Thoracic aorta (tissue), 2 donors: ENCODE data around the gene PGM1. TPM values are rescaled to one million over a fixed set of nuclear protein-coding genes. Genes with fewer than 3 reads are reported as not detected.

Experiments
- ATAC-seq: fragments of 150-250 bp; one replicate; pipeline ENCODE4 v1.8.0; 2017; ENCODE audit warnings: low read depth; ENCODE audit not compliant: insufficient number of reproducible peaks, low FRiP score
- DNase-seq: peaks from one replicate; pipeline ENCODE4 v3.0.0-alpha.2; 2020; ENCODE audit warnings: low spot score
- H3K27ac ChIP-seq, 2 donors: fragments of 200-600 bp; sonication (generic); 1 replicate in 1 of 2; 2 replicates in 1 of 2; pipeline ENCODE4 v1.5.1; 2016; ENCODE audit warnings: mild to moderate bottlenecking in 2 of 2, moderate library complexity in 2 of 2
- H3K27me3 ChIP-seq: fragments of 200-600 bp; sonication (generic); replicated peaks from 2 replicates; pipeline ENCODE4 v1.6.0; 2016; ENCODE audit warnings: mild to moderate bottlenecking; ENCODE audit not compliant: insufficient read depth
- H3K36me3 ChIP-seq: fragments of 200-600 bp; sonication (generic); one replicate; pipeline ENCODE4 v1.5.1; 2016
- H3K4me1 ChIP-seq, 2 donors: fragments of 200-600 bp; sonication (generic); 1 replicate in 1 of 2; 2 replicates in 1 of 2; pipeline versions ENCODE4 v1.5.1 to v1.6.0; 2016; ENCODE audit warnings: low read depth in 2 of 2, mild to moderate bottlenecking in 1 of 2; ENCODE audit not compliant: control insufficient read depth in 1 of 2
- H3K4me3 ChIP-seq: fragments of 200-600 bp; sonication (generic); 2 replicates; pipeline ENCODE4 v1.5.1; 2016; ENCODE audit warnings: mild to moderate bottlenecking
- H3K9me3 ChIP-seq: fragments of 200-600 bp; sonication (generic); 2 replicates; pipeline ENCODE4 v1.5.1; 2016
- total RNA-seq, 2 donors: library from RNA; depleted of rRNA; stranded (reverse); fragments of >200 nt; gene quantifications; one replicate each; pipeline versions ENCODE4 v1.1.0 to v1.2.3, GENCODE V29; 2016
- TF ChIP-seq, protein P1 (sequence below): fragments of 200-600 bp; sonication (generic); IDR thresholded peaks from one replicate; pipeline ENCODE4 v1.5.1; 2019; ENCODE audit warnings: antibody characterized with exemption

Gene PGM1
- total RNA-seq = 10 to 100 TPM; 62.4 to 69.7 TPM

DNA sequence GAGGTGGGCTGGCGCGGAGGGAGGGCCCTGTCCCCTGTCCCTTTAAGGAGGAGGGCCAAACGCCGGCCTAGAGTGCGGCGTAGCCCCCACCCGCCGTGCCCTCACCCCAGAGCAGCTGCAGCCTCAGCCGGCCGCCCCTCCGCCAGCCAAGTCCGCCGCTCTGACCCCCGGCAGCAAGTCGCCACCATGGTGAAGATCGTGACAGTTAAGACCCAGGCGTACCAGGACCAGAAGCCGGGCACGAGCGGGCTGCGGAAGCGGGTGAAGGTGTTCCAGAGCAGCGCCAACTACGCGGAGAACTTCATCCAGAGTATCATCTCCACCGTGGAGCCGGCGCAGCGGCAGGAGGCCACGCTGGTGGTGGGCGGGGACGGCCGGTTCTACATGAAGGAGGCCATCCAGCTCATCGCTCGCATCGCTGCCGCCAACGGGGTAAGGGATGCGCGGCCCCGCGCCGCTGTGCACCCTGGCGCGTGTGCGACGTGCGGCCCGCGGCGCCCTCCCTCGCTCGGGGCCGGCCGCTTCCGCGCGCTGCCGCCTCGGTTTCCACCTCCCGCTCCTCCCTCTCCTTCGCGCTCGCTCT, at the start of gene PGM1:
Gene PGM1, plus strand, starts transcription at position 109 of the 583 bp plus-strand sequence. Its CDS starts 78 bp downstream, at position 187.
- TF ChIP-seq, protein P1, sequence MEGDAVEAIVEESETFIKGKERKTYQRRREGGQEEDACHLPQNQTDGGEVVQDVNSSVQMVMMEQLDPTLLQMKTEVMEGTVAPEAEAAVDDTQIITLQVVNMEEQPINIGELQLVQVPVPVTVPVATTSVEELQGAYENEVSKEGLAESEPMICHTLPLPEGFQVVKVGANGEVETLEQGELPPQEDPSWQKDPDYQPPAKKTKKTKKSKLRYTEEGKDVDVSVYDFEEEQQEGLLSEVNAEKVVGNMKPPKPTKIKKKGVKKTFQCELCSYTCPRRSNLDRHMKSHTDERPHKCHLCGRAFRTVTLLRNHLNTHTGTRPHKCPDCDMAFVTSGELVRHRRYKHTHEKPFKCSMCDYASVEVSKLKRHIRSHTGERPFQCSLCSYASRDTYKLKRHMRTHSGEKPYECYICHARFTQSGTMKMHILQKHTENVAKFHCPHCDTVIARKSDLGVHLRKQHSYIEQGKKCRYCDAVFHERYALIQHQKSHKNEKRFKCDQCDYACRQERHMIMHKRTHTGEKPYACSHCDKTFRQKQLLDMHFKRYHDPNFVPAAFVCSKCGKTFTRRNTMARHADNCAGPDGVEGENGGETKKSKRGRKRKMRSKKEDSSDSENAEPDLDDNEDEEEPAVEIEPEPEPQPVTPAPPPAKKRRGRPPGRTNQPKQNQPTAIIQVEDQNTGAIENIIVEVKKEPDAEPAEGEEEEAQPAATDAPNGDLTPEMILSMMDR = no peak
- Histone ChIP-seq H3K36me3 (no peaks in the 10 kb centered on the region), H3K9me3 (no peaks in the 10 kb centered on the region), H3K4me1 (peaks cover 16 to 61% of the 10 kb centered on the region in 2 donors), H3K4me3 (peak within 1 kb of the TSS; percentile 97), H3K27me3 (no peaks in the 10 kb centered on the region), H3K27ac (peak within 1 kb of the TSS; percentile 89 to 96)
- ATAC-seq (peak; percentile 61), DNase-seq (peak; percentile 43)

DNA sequence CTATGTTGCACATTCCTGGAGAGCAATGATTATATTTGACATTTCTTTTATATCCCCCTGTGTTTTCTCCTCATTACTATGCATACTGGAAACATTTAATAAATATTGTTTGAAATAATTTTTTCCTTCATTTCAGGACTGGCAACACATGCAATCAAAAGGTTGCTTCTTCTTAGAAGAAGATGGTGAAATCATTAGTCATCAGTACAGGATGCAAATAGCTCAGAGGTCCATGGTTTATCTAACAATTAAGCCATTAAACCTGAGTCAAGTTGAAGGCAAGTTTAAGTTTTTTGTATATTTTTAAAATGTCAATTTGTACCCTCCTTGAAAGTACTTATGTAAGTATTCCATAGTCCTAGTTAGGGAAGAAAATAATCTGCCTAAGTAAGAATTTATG, 47.4 kb upstream of the PGM1 start:
- H3K27me3 ChIP-seq = no peaks in the 10 kb centered on the region
- no peak overlapping the region for H3K27ac ChIP-seq
- ATAC-seq (no peak), DNase-seq (no peak)
- no peak overlapping the region for H3K4me3 ChIP-seq
- H3K4me1 ChIP-seq = no peaks in the 10 kb centered on the region
- H3K9me3 ChIP-seq = no peaks in the 10 kb centered on the region
- TF ChIP-seq, protein P1 = no peak
- H3K36me3 ChIP-seq = no peaks in the 10 kb centered on the region

DNA sequence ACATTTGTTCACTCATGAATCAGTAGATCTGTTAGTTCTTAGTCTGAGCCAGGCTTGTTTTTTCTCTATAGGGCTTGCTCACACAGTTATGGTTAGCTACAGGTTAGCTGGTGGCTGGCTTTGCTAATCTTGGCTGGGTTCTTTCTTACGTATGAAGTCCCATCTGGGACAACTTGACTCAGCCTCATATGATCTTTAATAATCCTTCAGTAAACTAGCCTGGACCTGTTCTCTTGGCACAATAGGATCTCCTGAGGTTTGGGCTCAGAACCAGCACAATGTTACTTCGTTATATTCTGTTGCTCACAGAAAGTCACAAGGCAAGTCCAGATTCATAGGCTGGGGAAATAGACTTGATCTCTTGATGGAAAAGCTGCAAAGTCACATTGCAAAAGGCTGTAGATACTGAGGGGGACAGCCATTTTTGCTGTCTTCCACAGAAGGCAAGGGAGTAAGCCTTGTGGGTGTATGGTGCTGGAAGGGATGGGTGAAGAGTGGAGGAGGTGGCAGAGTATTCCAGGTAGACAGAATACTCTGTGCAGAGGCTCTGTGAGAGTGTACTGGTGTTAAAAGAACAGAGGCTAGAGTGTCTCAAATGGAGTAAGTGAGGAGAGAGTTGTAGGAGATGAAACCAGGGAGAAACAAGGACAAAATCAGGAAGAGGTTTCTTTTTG, 45.5 kb upstream of the PGM1 start:
- Histone ChIP-seq H3K9me3 (no peaks in the 10 kb centered on the region), H3K4me3 (no peak overlapping the region), H3K27ac (peak overlapping the region in 1 of 2 donors; percentile 44), H3K27me3 (no peaks in the 10 kb centered on the region), H3K36me3 (no peaks in the 10 kb centered on the region), H3K4me1 (no peaks in the 10 kb centered on the region)
- ATAC-seq (no peak), DNase-seq (no peak)
- TF ChIP-seq, protein P1 = no peak

DNA sequence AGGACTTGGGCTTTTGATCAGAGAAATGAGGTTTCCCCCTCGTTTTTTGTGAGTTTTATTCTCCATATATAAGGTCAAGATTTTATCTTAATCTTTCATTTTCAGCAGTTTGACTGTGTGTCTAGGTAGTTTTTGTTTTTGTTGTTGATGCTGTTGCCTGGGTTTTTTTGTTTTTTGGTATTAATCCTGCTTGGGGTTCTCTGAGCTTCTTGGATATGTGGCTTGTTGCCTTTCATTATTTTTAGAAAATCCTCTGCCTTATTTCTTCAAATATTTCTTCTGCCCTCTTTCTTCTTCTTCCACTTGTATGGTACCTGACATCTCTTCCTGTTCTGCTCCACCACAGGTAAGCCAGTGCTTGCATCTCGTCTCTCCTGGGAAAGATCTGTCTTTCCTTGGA, 44.9 kb upstream of the PGM1 start:
- H3K4me3 ChIP-seq = no peak overlapping the region
- DNase-seq = no peak
- ATAC-seq = no peak
- no peaks in the 10 kb centered on the region for H3K36me3 ChIP-seq
- peak overlapping the region in 1 of 2 donors; percentile 44 for H3K27ac ChIP-seq
- TF ChIP-seq, protein P1 = no peak
- no peaks in the 10 kb centered on the region for H3K27me3 ChIP-seq
- no peaks in the 10 kb centered on the region for H3K4me1 ChIP-seq
- no peaks in the 10 kb centered on the region for H3K9me3 ChIP-seq

DNA sequence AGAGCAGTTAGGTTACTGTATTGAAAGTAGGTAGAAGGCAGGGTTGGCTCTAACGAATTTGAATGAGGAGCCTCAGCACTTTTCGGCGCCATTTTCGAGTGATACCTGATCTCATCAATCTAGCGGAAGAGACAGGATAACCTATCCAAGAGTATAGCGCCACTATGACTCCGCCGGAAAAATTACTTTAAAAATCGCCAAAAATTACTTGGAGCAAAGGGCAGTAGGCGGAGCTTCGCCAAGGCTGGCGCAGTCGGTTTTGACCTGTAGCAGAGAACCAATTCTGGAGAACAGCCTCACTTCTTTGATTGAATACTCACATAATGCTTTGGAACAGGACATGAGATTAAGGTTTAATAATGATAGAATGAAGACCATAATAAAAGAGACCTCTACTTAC, 44.3 kb upstream of the PGM1 start:
- H3K27ac ChIP-seq = no peak overlapping the region
- DNase-seq = no peak

More for the DNA sequence above, 44.3 kb upstream of the PGM1 start:
- Histone ChIP-seq H3K27me3 (no peaks in the 10 kb centered on the region), H3K9me3 (no peaks in the 10 kb centered on the region), H3K4me3 (no peak overlapping the region), H3K4me1 (no peaks in the 10 kb centered on the region), H3K36me3 (no peaks in the 10 kb centered on the region)
- no peak for ATAC-seq
- TF ChIP-seq, protein P1 = no peak
